GM21717 (cell line): Measurements from ENCODE around the gene MRPL16.
A peak's percentile ranks its signal among the peaks of the same experiment; 100 is the strongest.
"Not testable (repeated sequence)": the region's sequence is repeated elsewhere in the genome, so short reads cannot be mapped to it uniquely, and the experiment has no call there.

Experiments
- ATAC-seq: cut with Tn5 transposase; IDR thresholded peaks from one replicate; pipeline ENCODE4 v1.9.1; 2021; ENCODE audit warnings: mild to moderate bottlenecking, moderate library complexity; ENCODE audit not compliant: unreplicated experiment

Gene MRPL16

GRCh38 chr11:59810189-59810910 is at the start of gene MRPL16:
Gene MRPL16, minus strand, starts transcription at chr11:59810778. Its CDS starts 120 bp downstream, at chr11:59810658.
- ATAC-seq = peak; percentile 98

- no peak for ATAC-seq
Observed at GRCh38 chr11:59859673-59860072, 49.1 kb upstream of the MRPL16 start.

- ATAC-seq = no peak
Observed at GRCh38 chr11:59857439-59858434, 47.2 kb upstream of the MRPL16 start.

- no peak for ATAC-seq
Observed at GRCh38 chr11:59854871-59855270, 44.3 kb upstream of the MRPL16 start.

GRCh38 chr11:59851416-59851815 is 40.8 kb upstream of the MRPL16 start:
- ATAC-seq = not testable (repeated sequence)

- ATAC-seq = not testable (repeated sequence)
Observed at GRCh38 chr11:59849551-59849950, 39.0 kb upstream of the MRPL16 start.

GRCh38 chr11:59849129-59849528 is 38.6 kb upstream of the MRPL16 start:
- ATAC-seq = no peak

- ATAC-seq = not testable (repeated sequence)
Observed at GRCh38 chr11:59848439-59848838, 37.9 kb upstream of the MRPL16 start.

GRCh38 chr11:59847626-59848025 is 37.0 kb upstream of the MRPL16 start:
- ATAC-seq = no peak

GRCh38 chr11:59846556-59846955 is 36.0 kb upstream of the MRPL16 start:
- no peak for ATAC-seq

GRCh38 chr11:59845399-59845798 is 34.8 kb upstream of the MRPL16 start, which contains the start of gene CBLIF:
Gene CBLIF, minus strand, starts transcription at chr11:59845499. Its CDS starts 46 bp downstream, at chr11:59845453.
- ATAC-seq = no peak

- no peak for ATAC-seq
Observed at GRCh38 chr11:59842316-59842715, 31.7 kb upstream of the MRPL16 start.

- no peak for ATAC-seq
Observed at GRCh38 chr11:59841514-59841913, 30.9 kb upstream of the MRPL16 start.

GRCh38 chr11:59839615-59840014 is 29.0 kb upstream of the MRPL16 start:
- ATAC-seq = no peak

- ATAC-seq = no peak
Observed at GRCh38 chr11:59833602-59834001, 23.0 kb upstream of the MRPL16 start.

- no peak for ATAC-seq
Observed at GRCh38 chr11:59829358-59829757, 18.8 kb upstream of the MRPL16 start.

GRCh38 chr11:59822989-59823566 is 12.5 kb upstream of the MRPL16 start:
- peak; percentile 80 for ATAC-seq

- ATAC-seq = no peak
Observed at GRCh38 chr11:59818572-59818971, 8.0 kb upstream of the MRPL16 start.

- not testable (repeated sequence) for ATAC-seq
Observed at GRCh38 chr11:59816434-59816833, 5.9 kb upstream of the MRPL16 start.

- no peak for ATAC-seq
Observed at GRCh38 chr11:59815754-59816153, 5.2 kb upstream of the MRPL16 start.

- no peak for ATAC-seq
Observed at GRCh38 chr11:59814021-59814420, 3.4 kb upstream of the MRPL16 start.
